LHCN-M2 (cell line): Measurements from ENCODE around the gene ATP6V0C. TPM values are rescaled to one million over a fixed set of nuclear protein-coding genes. Genes with fewer than 3 reads are reported as not detected.
A peak's percentile ranks its signal among the peaks of the same experiment; 100 is the strongest.
"Not testable (repeated sequence)": the region's sequence is repeated elsewhere in the genome, so short reads cannot be mapped to it uniquely, and the experiment has no call there.

ENCODE experiments used
- DNase-seq: peaks from one replicate; pipeline ENCODE4 v3.0.0-alpha.2; 2012; ENCODE audit warnings: low read depth
- total RNA-seq: library from RNA; depleted of rRNA; stranded (reverse); fragments of >200 nt; gene quantifications from 2 replicates; pipeline ENCODE4 v1.2.3, GENCODE V29; 2014; rRNA removed

Gene ATP6V0C
- total RNA-seq, 1 experiment from 2014 or later: 42.3 TPM

GRCh38 chr16:2541409-2541808 lies 27.7 kb downstream of the ATP6V0C start:
- peak; percentile 31 for DNase-seq

- DNase-seq: not testable (repeated sequence)
Observed at GRCh38 chr16:2543771-2544170, 30.0 kb downstream of the ATP6V0C start.

GRCh38 chr16:2550283-2550878 lies 36.6 kb downstream of the ATP6V0C start:
- not testable (repeated sequence) for DNase-seq

GRCh38 chr16:2551420-2551889 lies 37.7 kb downstream of the ATP6V0C start:
- DNase-seq: not testable (repeated sequence)

GRCh38 chr16:2554709-2555425 lies 41.1 kb downstream of the ATP6V0C start:
- DNase-seq: not testable (repeated sequence)

- DNase-seq: not testable (repeated sequence)
Observed at GRCh38 chr16:2557150-2557549, 43.4 kb downstream of the ATP6V0C start.

GRCh38 chr16:2560131-2560797 lies 46.5 kb downstream of the ATP6V0C start:
- not testable (repeated sequence) for DNase-seq

- not testable (repeated sequence) for DNase-seq
Observed at GRCh38 chr16:2560798-2561133, 47.0 kb downstream of the ATP6V0C start.

- not testable (repeated sequence) for DNase-seq
Observed at GRCh38 chr16:2567506-2567905, 53.8 kb downstream of the ATP6V0C start.

GRCh38 chr16:2568573-2568972 lies 54.8 kb downstream of the ATP6V0C start:
- not testable (repeated sequence) for DNase-seq

Other genes with a start within 250 kb of the ATP6V0C start
- 175 and 178 TPM in 2 replicates for gene RNPS1, start 245.8 kb upstream of the ATP6V0C start, total RNA-seq
- 0.29 and 0.32 TPM in 2 replicates for gene ABCA3, start 173.2 kb upstream of the ATP6V0C start, total RNA-seq
- gene CCNF, start 84.5 kb upstream of the ATP6V0C start, total RNA-seq: 33.5 and 34.6 TPM in 2 replicates
- 32.0 and 34.4 TPM in 2 replicates for gene TEDC2, start 53.8 kb upstream of the ATP6V0C start, total RNA-seq
- gene NTN3, start 42.7 kb upstream of the ATP6V0C start, total RNA-seq: 0.11 TPM in 1 of 2 replicates, not detected in the other
- 12.5 and 13.3 TPM in 2 replicates for gene TBC1D24, start 38.8 kb upstream of the ATP6V0C start, total RNA-seq
- 54.6 and 55.9 TPM in 2 replicates for gene AMDHD2, start 6.4 kb downstream of the ATP6V0C start, total RNA-seq
- gene CEMP1, start 17.5 kb downstream of the ATP6V0C start, total RNA-seq: not detected in 2 replicates
- 17.9 and 22.7 TPM in 2 replicates for gene PDPK1, start 24.1 kb downstream of the ATP6V0C start, total RNA-seq
- 39.8 and 40.9 TPM in 2 replicates for gene KCTD5, start 168.6 kb downstream of the ATP6V0C start, total RNA-seq
- 1.0 and 1.4 TPM in 2 replicates for gene PRSS27, start 206.3 kb downstream of the ATP6V0C start, total RNA-seq
- gene SRRM2, start 238.7 kb downstream of the ATP6V0C start, total RNA-seq: 66.8 and 84.7 TPM in 2 replicates